K562 (cell line): ENCODE measurements around the gene DBP. TPM values are rescaled to one million over a fixed set of nuclear protein-coding genes. Genes with fewer than 3 reads are reported as not detected.

Source experiments
- CHD2 ChIP-seq: IDR thresholded peaks from 2 replicates; pipeline ENCODE4 v1.6.1; 2011; ENCODE audit warnings: low read depth, low read length
- HIVEP1 ChIP-seq: fragments of 250-450 bp; sonication (Bioruptor Pico); IDR thresholded peaks from 2 replicates; pipeline ENCODE4 v1.4.0; 2020; ENCODE audit warnings: mild to moderate bottlenecking
- LARP7 ChIP-seq: fragments of 450-650 bp; IDR thresholded peaks from 2 replicates; pipeline ENCODE4 v1.6.1; 2016
- MEF2D ChIP-seq: conservative IDR thresholded peaks from 2 replicates; pipeline ENCODE4 v1.6.1; 2016; ENCODE audit warnings: low read depth, missing genetic modification characterization, missing compliant biosample characterization
- PCBP1 ChIP-seq: fragments of 200-400 bp; formaldehyde crosslinking; IDR thresholded peaks from 2 replicates; pipeline ENCODE4 v1.6.1; 2018; ENCODE audit warnings: mild to moderate bottlenecking, low read depth, low read length; ENCODE audit not compliant: poor library complexity, severe bottlenecking
- POLR3A ChIP-seq: IDR thresholded peaks from 2 replicates; pipeline ENCODE4 v1.6.1; 2011; ENCODE audit warnings: borderline replicate concordance, mild to moderate bottlenecking, moderate library complexity; ENCODE audit not compliant: insufficient read length, insufficient read depth; ENCODE audit errors: extremely low read depth
- RBBP5 ChIP-seq: fragments of 200-600 bp; sonication (generic); IDR thresholded peaks from 2 replicates; pipeline ENCODE4 v1.6.1; 2012; ENCODE audit warnings: borderline replicate concordance, mild to moderate bottlenecking, low read length, control low read depth, inconsistent platforms; ENCODE audit not compliant: insufficient read depth, poor library complexity, severe bottlenecking
- RBM14 ChIP-seq: fragments of 200-400 bp; formaldehyde crosslinking; IDR thresholded peaks from 2 replicates; pipeline ENCODE4 v1.6.1; 2018; ENCODE audit warnings: low read depth, mild to moderate bottlenecking, low read length, moderate library complexity, borderline replicate concordance; ENCODE audit not compliant: insufficient read depth
- REST ChIP-seq, 2 experiments: fragments of 450-650 bp; formaldehyde crosslinking in 1 of 2; IDR thresholded peaks; 2 replicates each; pipeline versions ENCODE4 v1.4.0 to v1.6.1; 2014 to 2020; ENCODE audit warnings: mild to moderate bottlenecking in 2 of 2, borderline replicate concordance in 1 of 2, low read depth in 1 of 2
- SREBF1 ChIP-seq: fragments of 150-350 bp; IDR thresholded peaks from 2 replicates; pipeline ENCODE4 v1.6.1; 2014; ENCODE audit warnings: antibody characterized with exemption, low read depth, low read length, borderline replicate concordance
- ZNF282 ChIP-seq: sonication (generic); formaldehyde crosslinking; IDR thresholded peaks from 2 replicates; pipeline ENCODE4 v1.8.1; 2023; ENCODE audit warnings: missing genetic modification reagents
- ZZZ3 ChIP-seq: fragments of 450-650 bp; IDR thresholded peaks from 2 replicates; pipeline ENCODE4 v1.6.1; 2016; ENCODE audit warnings: antibody characterized with exemption, mild to moderate bottlenecking, moderate library complexity
- polyA plus RNA-seq, 8 experiments: library from polyadenylated mRNA; depleted of rRNA in 4 of 8; stranded (reverse) in 5 of 8; unstranded in 3 of 8; fragments of >200 nt; fragmentation: Nextera tagmentation in 2 of 8; fragmentation: Illumina TruSeq in 1 of 8; extraction: Ambion mirVana in 2 of 8; extraction: Trizol in 1 of 8; gene quantifications; 2 replicates each; pipeline versions ENCODE4 v1.2.1 to v1.2.3, GENCODE V29; 2011 to 2014; ENCODE audit warnings: inconsistent platforms in 1 of 8, missing spikeins in 1 of 8
- total RNA-seq, 7 experiments: library from RNA; depleted of rRNA in 6 of 7; stranded (reverse); fragments of >200 nt in 6 of 7; fragmentation: Illumina TruSeq in 2 of 7; extraction: Trizol in 2 of 7; gene quantifications; 2 replicates each; pipeline versions ENCODE4 v1.2.1 to v1.2.3, GENCODE V29; 2011 to 2021; ENCODE audit warnings: low replicate concordance in 1 of 7
- TF ChIP-seq, protein P1 (sequence below), 2 experiments: IDR thresholded peaks in 1 of 2; conservative IDR thresholded peaks in 1 of 2; 2 replicates each; pipeline ENCODE4 v1.6.1; 2016; ENCODE audit warnings: low read depth in 2 of 2, mild to moderate bottlenecking in 1 of 2, missing compliant biosample characterization in 1 of 2, missing genetic modification characterization in 1 of 2, moderate library complexity in 1 of 2

Gene DBP
- total and polyA plus RNA-seq, 9 of the 15 experiments (the other 6 are each of a cell fraction or from before 2014, with no cell fraction given) = 0.25 to 5.5 (median 1.8) TPM

DNA sequence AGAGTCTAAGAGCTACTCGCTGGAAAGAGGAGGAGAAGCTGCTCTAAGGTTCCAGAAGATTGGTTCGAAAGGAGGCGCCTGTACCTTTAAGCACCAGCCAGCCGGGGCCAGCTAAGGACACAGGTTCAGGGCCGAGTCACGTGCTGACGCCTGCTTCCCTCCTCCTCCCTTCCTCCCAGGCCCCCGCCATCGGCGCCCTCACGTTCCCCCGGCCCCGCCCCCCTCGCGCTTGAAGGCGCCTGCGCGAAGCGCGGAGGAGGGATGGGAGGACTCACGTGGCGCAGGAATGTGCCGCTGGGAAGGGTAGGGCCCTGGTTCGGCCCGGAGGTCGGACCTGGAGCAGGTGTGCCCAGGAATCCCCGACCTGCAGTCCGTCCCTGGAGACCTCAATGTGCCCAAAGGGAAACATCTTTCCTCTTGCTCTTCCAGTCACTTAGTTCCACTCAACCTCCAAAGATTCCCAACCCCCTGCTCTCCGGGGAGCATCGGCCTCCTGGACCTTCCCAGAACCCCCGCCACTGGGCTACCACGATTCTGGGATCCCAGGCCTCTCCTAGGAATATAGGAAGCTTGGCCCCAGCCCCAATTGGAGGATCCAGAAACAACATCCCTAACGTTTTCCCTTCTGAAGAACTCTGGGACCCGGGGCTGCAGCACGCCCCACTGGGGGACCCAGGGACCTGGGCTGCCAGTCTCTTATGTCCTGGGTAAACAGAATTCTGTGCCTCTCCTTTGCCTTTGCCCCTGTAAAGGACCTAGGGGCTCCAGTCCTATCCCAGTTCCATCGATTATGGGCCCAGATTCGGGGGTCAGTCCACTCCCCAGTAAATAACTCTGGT lies 2.5 kb downstream of the DBP start (continued):
- TF ChIP-seq RBBP5 (no peak), MEF2D (tag) (no peak), REST (IDR thresholded peaks at IDR 0.05; ENCODE audit: borderline replicate concordance) (peak; percentile 80), REST (CRISPR knock-in tag; IDR thresholded peaks at IDR 0.05; ENCODE audit: low read depth) (no peak), RBM14 (no peak), PCBP1 (no peak), LARP7 (no peak), CHD2 (no peak), HIVEP1 (CRISPR knock-in tag) (no peak), SREBF1 (no peak), ZZZ3 (no peak), ZNF282 (CRISPR knock-in tag) (no peak), POLR3A (no peak)
- TF ChIP-seq, protein P1, sequence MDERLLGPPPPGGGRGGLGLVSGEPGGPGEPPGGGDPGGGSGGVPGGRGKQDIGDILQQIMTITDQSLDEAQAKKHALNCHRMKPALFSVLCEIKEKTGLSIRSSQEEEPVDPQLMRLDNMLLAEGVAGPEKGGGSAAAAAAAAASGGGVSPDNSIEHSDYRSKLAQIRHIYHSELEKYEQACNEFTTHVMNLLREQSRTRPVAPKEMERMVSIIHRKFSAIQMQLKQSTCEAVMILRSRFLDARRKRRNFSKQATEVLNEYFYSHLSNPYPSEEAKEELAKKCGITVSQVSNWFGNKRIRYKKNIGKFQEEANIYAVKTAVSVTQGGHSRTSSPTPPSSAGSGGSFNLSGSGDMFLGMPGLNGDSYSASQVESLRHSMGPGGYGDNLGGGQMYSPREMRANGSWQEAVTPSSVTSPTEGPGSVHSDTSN (CRISPR knock-in tag; IDR thresholded peaks at IDR 0.05; ENCODE audit: low read depth) = no peak
- TF ChIP-seq, protein P1 (tag; conservative IDR thresholded peaks at IDR 0.05; ENCODE audit: low read depth) = no peak
